GM12801 (cell line): Measurements from ENCODE around the gene PTPRC.

ENCODE experiments used
- TF ChIP-seq, protein P1 (sequence below): IDR thresholded peaks from one replicate; pipeline ENCODE4 v1.5.1; 2011; ENCODE audit warnings: control low read depth; ENCODE audit not compliant: insufficient read length; ENCODE audit errors: extremely low read depth

Gene PTPRC

DNA sequence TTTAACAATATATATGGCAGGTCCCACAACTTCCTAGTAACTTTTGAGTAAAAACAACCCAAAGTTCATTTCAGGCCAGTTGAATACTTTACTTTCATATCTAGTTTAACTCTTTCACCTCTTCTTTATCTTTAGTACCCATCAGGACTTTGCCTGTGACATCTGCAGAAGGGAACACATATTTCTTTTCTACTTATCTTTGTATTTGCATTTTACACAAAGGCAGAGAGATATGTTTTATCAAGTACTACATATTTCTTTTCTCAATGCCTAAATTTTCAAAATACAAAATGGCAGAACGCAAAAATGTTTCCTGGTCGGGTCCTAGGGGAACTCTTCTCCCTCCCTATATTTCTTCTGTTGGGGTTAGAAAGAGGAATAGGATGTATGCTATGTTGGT lies 6.8 kb upstream of the PTPRC start:
- TF ChIP-seq, protein P1, sequence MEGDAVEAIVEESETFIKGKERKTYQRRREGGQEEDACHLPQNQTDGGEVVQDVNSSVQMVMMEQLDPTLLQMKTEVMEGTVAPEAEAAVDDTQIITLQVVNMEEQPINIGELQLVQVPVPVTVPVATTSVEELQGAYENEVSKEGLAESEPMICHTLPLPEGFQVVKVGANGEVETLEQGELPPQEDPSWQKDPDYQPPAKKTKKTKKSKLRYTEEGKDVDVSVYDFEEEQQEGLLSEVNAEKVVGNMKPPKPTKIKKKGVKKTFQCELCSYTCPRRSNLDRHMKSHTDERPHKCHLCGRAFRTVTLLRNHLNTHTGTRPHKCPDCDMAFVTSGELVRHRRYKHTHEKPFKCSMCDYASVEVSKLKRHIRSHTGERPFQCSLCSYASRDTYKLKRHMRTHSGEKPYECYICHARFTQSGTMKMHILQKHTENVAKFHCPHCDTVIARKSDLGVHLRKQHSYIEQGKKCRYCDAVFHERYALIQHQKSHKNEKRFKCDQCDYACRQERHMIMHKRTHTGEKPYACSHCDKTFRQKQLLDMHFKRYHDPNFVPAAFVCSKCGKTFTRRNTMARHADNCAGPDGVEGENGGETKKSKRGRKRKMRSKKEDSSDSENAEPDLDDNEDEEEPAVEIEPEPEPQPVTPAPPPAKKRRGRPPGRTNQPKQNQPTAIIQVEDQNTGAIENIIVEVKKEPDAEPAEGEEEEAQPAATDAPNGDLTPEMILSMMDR: no peak

DNA sequence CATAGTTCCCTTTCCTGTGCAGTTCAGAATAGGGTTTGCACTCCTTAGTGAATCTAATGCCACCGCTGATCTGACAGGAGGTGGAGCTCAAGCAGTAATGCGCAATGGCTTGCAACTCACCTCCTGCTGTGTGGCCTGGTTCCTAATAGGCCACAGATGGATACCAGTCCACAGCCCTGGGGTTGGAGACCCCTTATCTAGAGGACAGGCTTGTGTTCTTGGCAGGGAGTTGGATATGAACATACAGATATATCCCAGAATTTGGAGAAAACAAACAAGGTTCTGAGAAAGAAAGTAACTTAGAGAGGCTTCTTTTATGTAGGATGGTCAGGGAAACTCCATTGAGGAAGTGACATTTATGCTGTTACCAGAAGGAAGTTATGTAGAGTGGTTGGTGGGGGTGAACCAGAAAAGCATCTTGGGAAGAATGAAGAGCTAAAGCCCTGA lies 5.1 kb upstream of the PTPRC start:
- TF ChIP-seq, protein P1: no peak

DNA sequence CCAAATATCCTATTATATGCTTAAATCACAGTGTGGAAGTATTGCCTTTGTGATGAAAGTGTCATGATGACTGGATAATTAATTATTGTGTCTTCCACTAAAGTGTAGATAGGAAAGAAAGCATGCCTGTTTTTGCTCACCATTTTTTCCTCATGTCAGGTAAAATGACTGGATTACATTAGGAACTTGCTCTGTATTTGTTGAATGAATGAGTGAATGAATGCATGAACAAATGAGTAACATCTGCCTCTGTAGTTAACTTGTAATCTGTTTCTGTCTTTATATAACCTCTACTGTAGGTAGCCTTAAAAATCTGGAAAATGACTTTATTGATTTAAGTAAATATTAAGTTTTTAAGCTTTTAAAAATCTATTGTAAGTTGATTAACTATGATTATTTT lies 2.9 kb upstream of the PTPRC start:
- TF ChIP-seq, protein P1: no peak

DNA sequence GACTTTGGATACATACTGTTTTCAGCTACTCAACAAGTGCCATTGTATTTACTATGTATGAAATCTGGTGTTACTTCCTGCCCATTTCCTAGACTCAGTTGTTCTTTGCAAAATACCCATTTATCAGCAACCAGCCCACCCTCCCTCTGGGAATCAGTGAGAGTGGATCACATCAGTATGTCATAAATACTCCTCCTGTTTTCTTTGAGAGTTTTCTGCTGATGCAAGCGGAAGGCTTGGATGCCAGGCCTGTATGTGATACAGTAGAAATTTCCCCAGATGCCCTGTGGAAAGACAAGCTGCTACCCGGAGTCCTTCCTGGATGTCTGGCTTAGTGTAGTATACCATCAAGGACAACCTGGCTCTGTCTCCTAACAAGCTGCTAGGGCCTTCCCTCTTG lies 2.4 kb upstream of the PTPRC start:
- TF ChIP-seq, protein P1: no peak

DNA sequence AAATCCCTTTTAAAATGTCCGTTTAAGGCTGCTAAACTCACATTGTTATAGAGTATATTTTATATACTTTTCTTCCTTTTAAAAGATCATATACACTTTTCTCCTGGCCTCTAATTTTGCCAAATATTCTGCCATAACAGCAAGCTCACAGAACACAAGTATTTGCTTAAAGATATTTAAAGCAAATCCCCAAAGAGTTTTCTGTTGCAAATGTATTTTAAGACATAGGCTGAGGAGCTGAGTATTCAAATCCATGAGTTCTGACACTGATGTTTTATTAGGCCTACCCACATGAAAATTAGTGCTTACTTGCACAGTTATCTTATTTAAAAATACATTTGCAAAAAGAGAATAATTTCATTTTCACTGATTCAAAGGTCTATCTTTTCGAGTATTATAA lies 1.7 kb upstream of the PTPRC start:
- TF ChIP-seq, protein P1: no peak

DNA sequence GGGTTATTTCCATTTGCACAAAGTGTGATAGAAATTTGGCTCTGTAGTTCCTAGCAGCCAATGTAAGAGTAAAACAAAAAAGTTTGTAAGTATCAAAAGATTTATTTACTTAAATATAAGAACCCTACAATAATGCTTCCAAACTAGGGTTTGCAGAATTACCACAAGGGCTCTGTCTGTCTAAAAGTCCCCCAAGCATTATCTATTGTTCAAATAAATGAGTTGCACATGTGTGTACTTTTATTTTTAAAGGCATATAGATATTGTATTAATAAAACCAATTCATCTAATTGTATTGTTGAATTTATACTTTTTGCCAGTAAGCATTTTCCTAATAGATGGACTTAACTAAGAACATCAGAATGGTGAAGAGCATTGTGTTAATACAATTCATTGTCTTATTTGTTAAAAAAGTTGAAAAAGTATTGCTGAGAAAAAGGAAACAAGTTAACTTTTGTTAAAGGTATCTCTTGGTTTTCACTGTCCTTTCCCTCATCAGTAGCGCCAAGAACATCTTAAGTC lies 863 bp upstream of the PTPRC start:
- TF ChIP-seq, protein P1: no peak

DNA sequence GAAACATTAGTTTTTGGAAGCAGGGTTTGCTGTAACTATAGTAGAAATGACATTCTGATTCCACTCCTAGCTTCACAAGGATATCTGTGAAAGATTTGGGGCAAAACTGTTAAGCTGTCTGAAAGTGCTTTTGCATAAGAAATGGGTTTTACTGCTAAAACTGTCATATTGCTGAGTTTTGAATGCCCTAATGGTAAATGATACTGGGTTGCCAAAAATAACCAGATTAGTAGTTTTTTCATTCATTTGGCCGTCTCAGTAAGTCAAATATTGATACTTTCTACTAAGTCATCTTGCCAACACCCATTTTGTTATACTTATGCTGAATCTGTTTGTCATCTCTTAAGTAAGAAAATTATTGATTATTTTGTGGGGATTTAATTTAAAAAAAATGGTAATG lies 399 bp upstream of the PTPRC start:
- TF ChIP-seq, protein P1: no peak

DNA sequence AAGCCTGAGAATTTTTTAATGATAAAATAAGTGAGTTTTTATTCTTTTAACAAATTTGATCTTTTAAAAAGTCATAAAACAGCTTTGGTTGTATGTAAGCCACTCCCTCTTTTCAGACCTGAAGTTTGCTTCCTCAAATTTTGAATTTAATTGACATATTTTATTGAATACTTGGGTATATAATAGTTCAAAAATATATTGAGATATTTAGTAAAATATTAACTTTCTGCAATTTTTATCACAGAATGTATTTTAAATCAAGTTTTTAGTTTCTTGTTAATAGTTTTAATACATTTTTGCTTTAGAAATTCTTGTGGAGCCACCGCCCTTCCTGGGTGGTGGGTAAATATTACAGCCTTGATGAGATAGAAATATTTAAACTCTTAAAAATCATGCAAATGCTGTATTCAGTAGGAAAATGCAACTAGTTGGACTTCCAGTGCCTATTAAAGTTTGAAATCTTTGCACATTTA lies 867 bp downstream of the PTPRC start:
- TF ChIP-seq, protein P1: no peak
